IMR-90 (cell line): ENCODE measurements around the gene PTX3. TPM values are rescaled to one million over a fixed set of nuclear protein-coding genes. Genes with fewer than 3 reads are reported as not detected.

ENCODE experiments used
- ATAC-seq: fragments of 200-7000 bp; cut with Tn5 transposase; 2 replicates; pipeline ENCODE4 v1.9.1; 2020; ENCODE audit warnings: low read depth, mild to moderate bottlenecking, moderate library complexity
- BruUV-seq: library from RNA; stranded (reverse); fragments of 400-500 nt; replicated peaks from 2 replicates; lab custom pipeline; 2021; lab: Mats Ljungman, UMichigan
- CTCF ChIA-PET: fragments of 300-600 bp; formaldehyde crosslinking; extraction: SDS; loops from one replicate; lab custom pipeline; 2021; ENCODE audit warnings: antibody characterized with exemption; lab: Yijun Ruan, JAX
- POLR2A ChIA-PET: fragments of 300-600 bp; sonication (Branson Sonifier 250); formaldehyde crosslinking; loops from one replicate; lab custom pipeline; 2022; ENCODE audit warnings: antibody characterized with exemption; ENCODE audit not compliant: unreplicated experiment; lab: Charles Lee
- DNase-seq: peaks from one replicate; pipeline ENCODE4 v3.0.0; 2013
- H2AFZ ChIP-seq: replicated peaks from 2 replicates; pipeline ENCODE3; 2013; ENCODE audit warnings: low read length, mild to moderate bottlenecking; ENCODE audit not compliant: poor library complexity
- H2AK5ac ChIP-seq: 2 replicates; pipeline ENCODE4 v1.6.1; 2013; ENCODE audit warnings: low read depth, low read length, inconsistent platforms
- H2AK9ac ChIP-seq: replicated peaks from 2 replicates; pipeline ENCODE3; 2013; ENCODE audit warnings: mild to moderate bottlenecking, low read depth, low read length, moderate library complexity; ENCODE audit not compliant: poor library complexity
- H2BK120ac ChIP-seq: 2 replicates; pipeline ENCODE4 v1.6.1; 2013; ENCODE audit warnings: low read depth, low read length, inconsistent platforms
- H2BK15ac ChIP-seq: 3 replicates; pipeline ENCODE4 v1.6.1; 2013; ENCODE audit warnings: low read depth, low read length, inconsistent platforms
- H2BK20ac ChIP-seq: 2 replicates; pipeline ENCODE4 v1.6.1; 2013; ENCODE audit warnings: low read depth, mild to moderate bottlenecking, inconsistent platforms, low read length, moderate library complexity
- H2BK5ac ChIP-seq: 2 replicates; pipeline ENCODE4 v1.6.1; 2013; ENCODE audit warnings: mild to moderate bottlenecking, low read depth, low read length, inconsistent platforms; ENCODE audit not compliant: poor library complexity, severe bottlenecking
- H3K14ac ChIP-seq: replicated peaks from 2 replicates; pipeline ENCODE4 v1.6.1; 2013; ENCODE audit warnings: low read depth, low read length, inconsistent platforms
- H3K18ac ChIP-seq: 2 replicates; pipeline ENCODE4 v1.6.1; 2013; ENCODE audit warnings: low read depth, low read length, control low read depth
- H3K23ac ChIP-seq: 2 replicates; pipeline ENCODE4 v1.6.1; 2013; ENCODE audit warnings: low read depth, low read length, inconsistent platforms
- H3K27ac ChIP-seq: 2 replicates; pipeline ENCODE4 v1.5.1; 2013; ENCODE audit warnings: mild to moderate bottlenecking, control low read depth, low read length; ENCODE audit not compliant: insufficient read depth
- H3K27me3 ChIP-seq: 2 replicates; pipeline ENCODE4 v1.6.1; 2013; ENCODE audit warnings: low read length; ENCODE audit not compliant: control insufficient read depth, insufficient read depth
- H3K36me3 ChIP-seq: 2 replicates; pipeline ENCODE4 v1.6.1; 2013; ENCODE audit warnings: low read length, mixed read lengths; ENCODE audit not compliant: control insufficient read depth, insufficient read depth
- H3K4ac ChIP-seq: 2 replicates; pipeline ENCODE4 v1.6.1; 2013; ENCODE audit warnings: low read depth, low read length, inconsistent platforms
- H3K4me1 ChIP-seq: 2 replicates; pipeline ENCODE4 v1.6.1; 2013; ENCODE audit warnings: low read length, mixed read lengths; ENCODE audit not compliant: control insufficient read depth, insufficient read depth
- H3K4me2 ChIP-seq: 2 replicates; pipeline ENCODE4 v1.6.1; 2013; ENCODE audit warnings: low read depth, mild to moderate bottlenecking, control low read depth, low read length, moderate library complexity
- H3K4me3 ChIP-seq: 2 replicates; pipeline ENCODE4 v1.5.1; 2013; ENCODE audit warnings: low read depth, mild to moderate bottlenecking, control low read depth, low read length, moderate library complexity; ENCODE audit not compliant: insufficient read depth
- H3K56ac ChIP-seq: 2 replicates; pipeline ENCODE4 v1.6.1; 2013; ENCODE audit warnings: low read length, inconsistent platforms; ENCODE audit not compliant: insufficient read depth; ENCODE audit errors: extremely low read depth
- H3K79me1 ChIP-seq, 2 experiments: 2 replicates each; pipeline ENCODE4 v1.6.1; 2013; ENCODE audit warnings: low read length in 2 of 2, inconsistent platforms in 1 of 2, low read depth in 1 of 2
- H3K9ac ChIP-seq: 2 replicates; pipeline ENCODE4 v1.6.1; 2013; ENCODE audit warnings: low read depth, low read length, control low read depth
- H3K9me1 ChIP-seq: 2 replicates; pipeline ENCODE4 v1.6.1; 2013; ENCODE audit warnings: low read length, inconsistent platforms; ENCODE audit not compliant: insufficient read depth
- H3K9me3 ChIP-seq: 2 replicates; pipeline ENCODE4 v1.6.1; 2013; ENCODE audit warnings: low read length; ENCODE audit not compliant: control insufficient read depth, insufficient read depth
- H4K20me1 ChIP-seq: 2 replicates; pipeline ENCODE4 v1.6.1; 2013; ENCODE audit warnings: low read length, inconsistent platforms; ENCODE audit not compliant: insufficient read depth
- H4K5ac ChIP-seq: 2 replicates; pipeline ENCODE4 v1.6.1; 2013; ENCODE audit warnings: mild to moderate bottlenecking, low read depth, low read length, control low read depth
- H4K8ac ChIP-seq, 2 experiments: 2 replicates each; pipeline ENCODE4 v1.6.1; 2013; ENCODE audit warnings: low read depth in 2 of 2, low read length in 2 of 2, control low read depth in 1 of 2, inconsistent platforms in 1 of 2
- H4K91ac ChIP-seq: 2 replicates; pipeline ENCODE4 v1.6.1; 2013; ENCODE audit warnings: low read depth, low read length, inconsistent platforms; ENCODE audit not compliant: insufficient read depth
- BHLHE40 ChIP-seq: fragments of 150-350 bp; IDR thresholded peaks from 2 replicates; pipeline ENCODE4 v1.6.1; 2016; ENCODE audit warnings: mild to moderate bottlenecking, low read depth, low read length
- CEBPB ChIP-seq: IDR thresholded peaks from 2 replicates; pipeline ENCODE4 v1.6.1; 2012; ENCODE audit warnings: low read depth, low read length, improper control_type of control experiment
- CHD1 ChIP-seq: IDR thresholded peaks from 2 replicates; pipeline ENCODE4 v1.6.1; 2012; ENCODE audit warnings: low read depth, low read length, improper control_type of control experiment
- FOS ChIP-seq: fragments of 150-350 bp; IDR thresholded peaks from 2 replicates; pipeline ENCODE4 v1.6.1; 2016; ENCODE audit warnings: low read depth, low read length
- MAZ ChIP-seq: IDR thresholded peaks from 2 replicates; pipeline ENCODE4 v1.6.1; 2012; ENCODE audit warnings: low read depth, mild to moderate bottlenecking, low read length, improper control_type of control experiment, moderate library complexity, borderline replicate concordance
- POLR2A ChIP-seq: IDR thresholded peaks from 2 replicates; pipeline ENCODE4 v1.6.1; 2012; ENCODE audit warnings: mild to moderate bottlenecking, low read depth, low read length
- RCOR1 ChIP-seq: IDR thresholded peaks from 2 replicates; pipeline ENCODE4 v1.6.1; 2012; ENCODE audit warnings: mild to moderate bottlenecking, low read length, improper control_type of control experiment; ENCODE audit not compliant: insufficient replicate concordance
- SMC3 ChIP-seq: fragments of 150-350 bp; IDR thresholded peaks from 2 replicates; pipeline ENCODE4 v1.6.1; 2016; ENCODE audit warnings: low read depth, mild to moderate bottlenecking, antibody characterized with exemption, low read length, moderate library complexity
- WGBS, 2 experiments: methylation state at CpG; one replicate each; pipeline versions ENCODE4 v1.1.5 to v1.1.7; 2013; ENCODE audit warnings: missing lambda C conversion rate in 2 of 2; ENCODE audit not compliant: insufficient read length in 1 of 2; ENCODE audit errors: extremely low coverage in 2 of 2; 5-methylcytosine and 5-hydroxymethylcytosine counted together
- dilution Hi-C: fragments of 300-500 bp; cut with HindIII; formaldehyde crosslinking; loops from one replicate; pipeline ENCODE4 v1.14.3; 2018; ENCODE audit warnings: low sequenced_read_pairs; ENCODE audit not compliant: unreplicated experiment
- in situ Hi-C: fragments of 300-500 bp; cut with MboI; formaldehyde crosslinking; loops from 3 replicates; pipeline ENCODE4 v1.14.3; 2019; ENCODE audit warnings: low sequenced_read_pairs, inconsistent platforms, mixed read lengths
- intact Hi-C: fragments of 100-400 bp; cut with micrococcal nuclease; formaldehyde crosslinking; loops from 2 replicates; pipeline ENCODE4 v1.10.0; 2022
- polyA plus RNA-seq, 3 experiments: library from polyadenylated mRNA; depleted of rRNA; stranded (reverse); fragments of >200 nt; gene quantifications; 2 replicates each; pipeline ENCODE4 v1.2.3, GENCODE V29; 2012; ENCODE audit warnings: low replicate concordance in 1 of 3
- total RNA-seq: library from RNA; depleted of rRNA; stranded (reverse); fragments of >200 nt; gene quantifications from 2 replicates; pipeline ENCODE4 v1.2.3, GENCODE V29; 2012
- TF ChIP-seq, protein P1 (sequence below): fragments of 150-350 bp; IDR thresholded peaks from 2 replicates; pipeline ENCODE4 v1.6.1; 2017; ENCODE audit warnings: mild to moderate bottlenecking, antibody characterized with exemption, low read length, low read depth
- TF ChIP-seq, protein P2 (sequence below): fragments of 150-350 bp; IDR thresholded peaks from 2 replicates; pipeline ENCODE4 v1.6.1; 2016; ENCODE audit warnings: low read depth, mild to moderate bottlenecking, low read length, moderate library complexity, borderline replicate concordance
- TF ChIP-seq, protein P3 (sequence below): conservative IDR thresholded peaks from 2 replicates; pipeline ENCODE4 v1.5.1; 2012; ENCODE audit warnings: mild to moderate bottlenecking, low read depth, low read length, improper control_type of control experiment

Gene PTX3
- total and polyA plus RNA-seq, 2 of the 4 experiments (the other 2 are of a cell fraction) = 97.9 to 135 TPM

DNA sequence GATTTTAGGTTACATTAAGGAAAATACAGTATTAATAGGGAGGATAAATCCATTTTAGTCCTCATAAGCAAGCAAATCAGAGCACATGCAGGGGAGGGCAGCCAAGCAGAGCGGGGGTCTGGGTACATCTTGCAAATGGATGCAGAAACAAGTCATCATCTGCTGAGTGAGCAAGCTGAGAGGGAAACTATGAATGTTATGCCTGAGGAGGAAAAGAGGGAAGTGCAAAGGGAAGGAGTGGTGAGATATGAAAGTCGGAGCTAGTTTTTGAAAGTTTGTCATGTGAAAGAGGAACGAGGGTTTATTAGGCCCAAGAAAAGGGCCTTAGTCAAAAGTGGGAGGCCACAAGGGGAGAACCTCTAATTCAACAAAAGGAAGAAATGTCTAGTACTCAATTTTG is 15.4 kb downstream of the PTX3 start:
- H3K9ac ChIP-seq = no peak overlapping the region
- H2AK5ac ChIP-seq = no peak overlapping the region
- no peak overlapping the region for H4K91ac ChIP-seq
- peak overlapping the region; percentile 46; the same call in 1 of the 2 replicates for H2BK120ac ChIP-seq
- H3K4ac ChIP-seq = no peak overlapping the region
- no peaks in the 10 kb centered on the region for H3K36me3 ChIP-seq
- H3K27me3 ChIP-seq = no peaks in the 10 kb centered on the region
- no peak overlapping the region for H3K14ac ChIP-seq
- intact Hi-C loops (no loop called here), dilution Hi-C loops (no loop called here), in situ Hi-C loops (no loop called here)
- H3K9me1 ChIP-seq = no peaks in the 10 kb centered on the region
- no peak for DNase-seq
- no peaks in the 10 kb centered on the region; the same call in 1 of the 2 replicates for H3K4me1 ChIP-seq
- H3K56ac ChIP-seq = no peak overlapping the region
- no peak overlapping the region for H2BK5ac ChIP-seq
- no peak overlapping the region for H2BK15ac ChIP-seq
- no peaks in the 10 kb centered on the region for H3K79me1 ChIP-seq
- H3K27ac ChIP-seq = no peak overlapping the region
- 100% methylated on average over 1 of the region's 3 CpGs; no CpG with 5 or more reads in 1 of the 2 experiments for WGBS, 2 experiments
- ChIA-PET POLR2A (no interaction called here), CTCF (no interaction called here)
- no peak overlapping the region; the same call in 1 of the 2 replicates for H4K5ac ChIP-seq
- no peak overlapping the region for H2AFZ ChIP-seq
- H3K18ac ChIP-seq = no peak overlapping the region
- no peak overlapping the region for H4K8ac ChIP-seq
- BruUV-seq = no TSS peak
- no peak overlapping the region for H2BK20ac ChIP-seq
- no peaks in the 10 kb centered on the region for H3K9me3 ChIP-seq
- H3K4me2 ChIP-seq = no peak overlapping the region
- H3K23ac ChIP-seq = no peak overlapping the region
- H4K20me1 ChIP-seq = no peaks in the 10 kb centered on the region
- no peak overlapping the region for H3K4me3 ChIP-seq
- H2AK9ac ChIP-seq = no peak overlapping the region
- TF ChIP-seq CEBPB (no peak), SMC3 (no peak), MAZ (no peak), RCOR1 (no peak), POLR2A (no peak), FOS (no peak), CHD1 (no peak), BHLHE40 (no peak)
- TF ChIP-seq, protein P1, sequence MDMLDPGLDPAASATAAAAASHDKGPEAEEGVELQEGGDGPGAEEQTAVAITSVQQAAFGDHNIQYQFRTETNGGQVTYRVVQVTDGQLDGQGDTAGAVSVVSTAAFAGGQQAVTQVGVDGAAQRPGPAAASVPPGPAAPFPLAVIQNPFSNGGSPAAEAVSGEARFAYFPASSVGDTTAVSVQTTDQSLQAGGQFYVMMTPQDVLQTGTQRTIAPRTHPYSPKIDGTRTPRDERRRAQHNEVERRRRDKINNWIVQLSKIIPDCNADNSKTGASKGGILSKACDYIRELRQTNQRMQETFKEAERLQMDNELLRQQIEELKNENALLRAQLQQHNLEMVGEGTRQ = no peak
- TF ChIP-seq, protein P2, sequence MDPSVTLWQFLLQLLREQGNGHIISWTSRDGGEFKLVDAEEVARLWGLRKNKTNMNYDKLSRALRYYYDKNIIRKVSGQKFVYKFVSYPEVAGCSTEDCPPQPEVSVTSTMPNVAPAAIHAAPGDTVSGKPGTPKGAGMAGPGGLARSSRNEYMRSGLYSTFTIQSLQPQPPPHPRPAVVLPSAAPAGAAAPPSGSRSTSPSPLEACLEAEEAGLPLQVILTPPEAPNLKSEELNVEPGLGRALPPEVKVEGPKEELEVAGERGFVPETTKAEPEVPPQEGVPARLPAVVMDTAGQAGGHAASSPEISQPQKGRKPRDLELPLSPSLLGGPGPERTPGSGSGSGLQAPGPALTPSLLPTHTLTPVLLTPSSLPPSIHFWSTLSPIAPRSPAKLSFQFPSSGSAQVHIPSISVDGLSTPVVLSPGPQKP = no peak
- TF ChIP-seq, protein P3, sequence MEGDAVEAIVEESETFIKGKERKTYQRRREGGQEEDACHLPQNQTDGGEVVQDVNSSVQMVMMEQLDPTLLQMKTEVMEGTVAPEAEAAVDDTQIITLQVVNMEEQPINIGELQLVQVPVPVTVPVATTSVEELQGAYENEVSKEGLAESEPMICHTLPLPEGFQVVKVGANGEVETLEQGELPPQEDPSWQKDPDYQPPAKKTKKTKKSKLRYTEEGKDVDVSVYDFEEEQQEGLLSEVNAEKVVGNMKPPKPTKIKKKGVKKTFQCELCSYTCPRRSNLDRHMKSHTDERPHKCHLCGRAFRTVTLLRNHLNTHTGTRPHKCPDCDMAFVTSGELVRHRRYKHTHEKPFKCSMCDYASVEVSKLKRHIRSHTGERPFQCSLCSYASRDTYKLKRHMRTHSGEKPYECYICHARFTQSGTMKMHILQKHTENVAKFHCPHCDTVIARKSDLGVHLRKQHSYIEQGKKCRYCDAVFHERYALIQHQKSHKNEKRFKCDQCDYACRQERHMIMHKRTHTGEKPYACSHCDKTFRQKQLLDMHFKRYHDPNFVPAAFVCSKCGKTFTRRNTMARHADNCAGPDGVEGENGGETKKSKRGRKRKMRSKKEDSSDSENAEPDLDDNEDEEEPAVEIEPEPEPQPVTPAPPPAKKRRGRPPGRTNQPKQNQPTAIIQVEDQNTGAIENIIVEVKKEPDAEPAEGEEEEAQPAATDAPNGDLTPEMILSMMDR = no peak
- ATAC-seq = no peak
